ENCODE data around the gene ADAMTS2.

The ADAMTS2 gene

GRCh38 chr5:179207470-179207869 lies 137.8 kb downstream of the ADAMTS2 start:
- TF ChIP-seq CTCF (IDR thresholded peaks at IDR 0.05), result no peak
- H3K27ac Mint-ChIP-seq, result no peak overlapping the region
- no peak for DNase-seq
- no peaks in the 10 kb centered on the region for H3K36me3 Mint-ChIP-seq (ENCODE audit: low read depth)
- peaks cover 30% of the 10 kb centered on the region for H3K4me1 Mint-ChIP-seq
- no peak overlapping the region for H3K4me3 Mint-ChIP-seq
- H3K27me3 Mint-ChIP-seq (ENCODE audit: low read depth, poor library complexity), result peaks cover 12% of the 10 kb centered on the region
- no peaks in the 10 kb centered on the region for H3K9me3 Mint-ChIP-seq

GRCh38 chr5:179206366-179206765 lies 138.9 kb downstream of the ADAMTS2 start:
- peaks cover 13% of the 10 kb centered on the region for H3K27me3 Mint-ChIP-seq (ENCODE audit: low read depth, poor library complexity)
- DNase-seq, result no peak
- no peaks in the 10 kb centered on the region for H3K36me3 Mint-ChIP-seq (ENCODE audit: low read depth)
- no peak overlapping the region for H3K27ac Mint-ChIP-seq
- no peak overlapping the region for H3K4me3 Mint-ChIP-seq
- no peaks in the 10 kb centered on the region for H3K9me3 Mint-ChIP-seq
- TF ChIP-seq CTCF (IDR thresholded peaks at IDR 0.05), result no peak
- H3K4me1 Mint-ChIP-seq, result peaks cover 34% of the 10 kb centered on the region

GRCh38 chr5:179205277-179205676 lies 140.0 kb downstream of the ADAMTS2 start:
- H3K9me3 Mint-ChIP-seq, result no peaks in the 10 kb centered on the region
- no peak overlapping the region for H3K4me3 Mint-ChIP-seq
- H3K27ac Mint-ChIP-seq, result no peak overlapping the region
- H3K36me3 Mint-ChIP-seq (ENCODE audit: low read depth), result peaks cover 4% of the 10 kb centered on the region
- H3K4me1 Mint-ChIP-seq, result peaks cover 43% of the 10 kb centered on the region
- DNase-seq, result no peak
- TF ChIP-seq CTCF (IDR thresholded peaks at IDR 0.05), result no peak
- peaks cover 13% of the 10 kb centered on the region for H3K27me3 Mint-ChIP-seq (ENCODE audit: low read depth, poor library complexity)

GRCh38 chr5:179204572-179204971 lies 140.7 kb downstream of the ADAMTS2 start:
- Mint-ChIP-seq H3K4me3 (no peak overlapping the region), H3K27me3 (ENCODE audit: low read depth, poor library complexity) (peaks cover 13% of the 10 kb centered on the region), H3K9me3 (no peaks in the 10 kb centered on the region), H3K27ac (no peak overlapping the region), H3K36me3 (ENCODE audit: low read depth) (peaks cover 4% of the 10 kb centered on the region), H3K4me1 (peaks cover 43% of the 10 kb centered on the region)
- TF ChIP-seq CTCF (IDR thresholded peaks at IDR 0.05), result no peak
- no peak for DNase-seq

GRCh38 chr5:179203248-179203647 lies 142.0 kb downstream of the ADAMTS2 start:
- H3K9me3 Mint-ChIP-seq, result no peaks in the 10 kb centered on the region
- H3K27ac Mint-ChIP-seq, result no peak overlapping the region
- H3K4me1 Mint-ChIP-seq, result peaks cover 52% of the 10 kb centered on the region
- H3K4me3 Mint-ChIP-seq, result no peak overlapping the region
- peaks cover 13% of the 10 kb centered on the region for H3K27me3 Mint-ChIP-seq (ENCODE audit: low read depth, poor library complexity)
- no peak for DNase-seq
- no peak for TF ChIP-seq CTCF (IDR thresholded peaks at IDR 0.05)
- peaks cover 4% of the 10 kb centered on the region for H3K36me3 Mint-ChIP-seq (ENCODE audit: low read depth)

- peaks cover 13% of the 10 kb centered on the region for H3K27me3 Mint-ChIP-seq (ENCODE audit: low read depth, poor library complexity)
- H3K4me3 Mint-ChIP-seq, result no peak overlapping the region
- peaks cover 4% of the 10 kb centered on the region for H3K36me3 Mint-ChIP-seq (ENCODE audit: low read depth)
- H3K4me1 Mint-ChIP-seq, result peaks cover 52% of the 10 kb centered on the region
- H3K9me3 Mint-ChIP-seq, result no peaks in the 10 kb centered on the region
- DNase-seq, result no peak
- no peak overlapping the region for H3K27ac Mint-ChIP-seq
- no peak for TF ChIP-seq CTCF (IDR thresholded peaks at IDR 0.05)
These were observed 143.3 kb downstream of the ADAMTS2 start for GRCh38 chr5:179201986-179202385.
